HepG2 (cell line): ENCODE data around the gene PAM16. TPM values are rescaled to one million over a fixed set of nuclear protein-coding genes. Genes with fewer than 3 reads are reported as not detected.

Experiments used
- ATF7 ChIP-seq, 2 experiments: fragments of 450-650 bp in 1 of 2; sonication (generic) in 1 of 2; formaldehyde crosslinking in 1 of 2; IDR thresholded peaks; 2 replicates each; pipeline versions ENCODE4 v1.4.0 to v1.6.1; 2016 to 2020; ENCODE audit warnings: antibody characterized with exemption in 1 of 2, mild to moderate bottlenecking in 1 of 2, missing genetic modification reagents in 1 of 2
- CBX1 ChIP-seq: IDR thresholded peaks from one replicate; pipeline ENCODE4 v1.6.1; 2016; ENCODE audit warnings: antibody characterized with exemption, low read depth
- ERF ChIP-seq: IDR thresholded peaks from 2 replicates; pipeline ENCODE4 v1.6.1; 2018; ENCODE audit warnings: missing biosample characterization, missing genetic modification reagents
- ETS1 ChIP-seq: sonication (generic); formaldehyde crosslinking; IDR thresholded peaks from 2 replicates; pipeline ENCODE4 v1.4.0; 2020; ENCODE audit warnings: missing genetic modification reagents
- FOXO4 ChIP-seq: sonication (generic); formaldehyde crosslinking; conservative IDR thresholded peaks from 2 replicates; pipeline ENCODE4 v1.8.1; 2023; ENCODE audit warnings: missing genetic modification reagents
- NCOA2 ChIP-seq: sonication (generic); formaldehyde crosslinking; IDR thresholded peaks from 2 replicates; pipeline ENCODE4 v1.8.0; 2022; ENCODE audit warnings: inconsistent platforms
- NFYC ChIP-seq: IDR thresholded peaks from 2 replicates; pipeline ENCODE4 v1.6.1; 2016; ENCODE audit warnings: missing genetic modification reagents, missing compliant biosample characterization
- POGZ ChIP-seq: sonication (generic); formaldehyde crosslinking; IDR thresholded peaks from 2 replicates; pipeline ENCODE4 v1.4.0; 2020; ENCODE audit warnings: mild to moderate bottlenecking, missing genetic modification reagents
- POLR2A ChIP-seq, 2 experiments: IDR thresholded peaks; 2 replicates each; pipeline ENCODE4 v1.6.1; 2011; ENCODE audit warnings: low read depth in 2 of 2, low read length in 2 of 2, mild to moderate bottlenecking in 1 of 2, moderate library complexity in 1 of 2; ENCODE audit not compliant: insufficient read depth in 1 of 2
- REST ChIP-seq, 2 experiments: IDR thresholded peaks; 2 replicates each; pipeline ENCODE4 v1.6.1; 2011 to 2012; ENCODE audit warnings: low read length in 2 of 2, borderline replicate concordance in 1 of 2, low read depth in 1 of 2, mild to moderate bottlenecking in 1 of 2, moderate library complexity in 1 of 2
- ZSCAN29 ChIP-seq: sonication (generic); formaldehyde crosslinking; conservative IDR thresholded peaks from 2 replicates; pipeline ENCODE4 v1.4.0; 2020; ENCODE audit warnings: mild to moderate bottlenecking, missing genetic modification reagents
- polyA plus RNA-seq, 8 experiments: library from polyadenylated mRNA; depleted of rRNA in 3 of 8; stranded (reverse) in 7 of 8; unstranded in 1 of 8; fragments of >200 nt; fragmentation: Illumina TruSeq in 4 of 8; extraction: Trizol in 4 of 8; gene quantifications; 2 replicates each; pipeline versions ENCODE4 v1.2.1 to v1.2.3, GENCODE V29; 2011 to 2016; ENCODE audit warnings: low read depth in 4 of 8, missing spikeins in 1 of 8, mixed read lengths in 1 of 8; ENCODE audit not compliant: insufficient read depth in 1 of 8
- total RNA-seq, 5 experiments: library from RNA; depleted of rRNA; stranded (reverse); fragments of >200 nt; fragmentation: Illumina TruSeq; extraction: Trizol; gene quantifications; 2 replicates each; pipeline ENCODE4 v1.2.3, GENCODE V29; 2016; ENCODE audit warnings: low read depth in 1 of 5
- TF ChIP-seq, protein P1 (sequence below): sonication (generic); formaldehyde crosslinking; IDR thresholded peaks from 2 replicates; pipeline ENCODE4 v1.4.0; 2020; ENCODE audit warnings: mild to moderate bottlenecking, missing genetic modification reagents
- TF ChIP-seq, protein P2 (sequence below): sonication (generic); formaldehyde crosslinking; IDR thresholded peaks from 2 replicates; pipeline ENCODE4 v1.8.0; 2022; ENCODE audit warnings: low read depth, missing genetic modification reagents
- TF ChIP-seq, protein P3 (sequence below): sonication (generic); formaldehyde crosslinking; IDR thresholded peaks from 2 replicates; pipeline ENCODE4 v1.5.1; 2020; ENCODE audit warnings: mild to moderate bottlenecking, missing genetic modification reagents, moderate library complexity
- TF ChIP-seq, protein P4 (sequence below): sonication (generic); formaldehyde crosslinking; IDR thresholded peaks from 2 replicates; pipeline ENCODE4 v1.9.0; 2022; ENCODE audit warnings: low read depth, missing genetic modification reagents

PAM16 gene
- total and polyA plus RNA-seq, 2 of the 13 experiments (the other 11 are each of a cell fraction or from before 2014, with no cell fraction given) = 51.5 to 51.8 TPM

GRCh38 chr16:4367393-4367856 lies 16.3 kb upstream of the PAM16 start (continued):
- no peak for TF ChIP-seq FOXO4 (CRISPR knock-in tag)
- peak; percentile 77 for TF ChIP-seq NCOA2 (CRISPR knock-in tag)
- TF ChIP-seq, protein P1, sequence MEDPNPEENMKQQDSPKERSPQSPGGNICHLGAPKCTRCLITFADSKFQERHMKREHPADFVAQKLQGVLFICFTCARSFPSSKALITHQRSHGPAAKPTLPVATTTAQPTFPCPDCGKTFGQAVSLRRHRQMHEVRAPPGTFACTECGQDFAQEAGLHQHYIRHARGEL = peak; percentile 61; the same call in 1 of the 2 replicates
- TF ChIP-seq, protein P2, sequence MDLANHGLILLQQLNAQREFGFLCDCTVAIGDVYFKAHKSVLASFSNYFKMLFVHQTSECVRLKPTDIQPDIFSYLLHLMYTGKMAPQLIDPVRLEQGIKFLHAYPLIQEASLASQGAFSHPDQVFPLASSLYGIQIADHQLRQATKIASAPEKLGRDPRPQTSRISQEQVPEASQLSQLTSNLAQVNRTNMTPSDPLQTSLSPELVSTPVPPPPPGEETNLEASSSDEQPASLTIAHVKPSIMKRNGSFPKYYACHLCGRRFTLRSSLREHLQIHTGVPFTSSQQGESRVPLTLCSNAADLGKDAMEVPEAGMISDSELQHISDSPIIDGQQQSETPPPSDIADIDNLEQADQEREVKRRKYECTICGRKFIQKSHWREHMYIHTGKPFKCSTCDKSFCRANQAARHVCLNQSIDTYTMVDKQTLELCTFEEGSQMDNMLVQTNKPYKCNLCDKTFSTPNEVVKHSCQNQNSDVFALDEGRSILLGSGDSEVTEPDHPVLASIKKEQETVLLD (CRISPR knock-in tag) = no peak
- TF ChIP-seq, protein P3, sequence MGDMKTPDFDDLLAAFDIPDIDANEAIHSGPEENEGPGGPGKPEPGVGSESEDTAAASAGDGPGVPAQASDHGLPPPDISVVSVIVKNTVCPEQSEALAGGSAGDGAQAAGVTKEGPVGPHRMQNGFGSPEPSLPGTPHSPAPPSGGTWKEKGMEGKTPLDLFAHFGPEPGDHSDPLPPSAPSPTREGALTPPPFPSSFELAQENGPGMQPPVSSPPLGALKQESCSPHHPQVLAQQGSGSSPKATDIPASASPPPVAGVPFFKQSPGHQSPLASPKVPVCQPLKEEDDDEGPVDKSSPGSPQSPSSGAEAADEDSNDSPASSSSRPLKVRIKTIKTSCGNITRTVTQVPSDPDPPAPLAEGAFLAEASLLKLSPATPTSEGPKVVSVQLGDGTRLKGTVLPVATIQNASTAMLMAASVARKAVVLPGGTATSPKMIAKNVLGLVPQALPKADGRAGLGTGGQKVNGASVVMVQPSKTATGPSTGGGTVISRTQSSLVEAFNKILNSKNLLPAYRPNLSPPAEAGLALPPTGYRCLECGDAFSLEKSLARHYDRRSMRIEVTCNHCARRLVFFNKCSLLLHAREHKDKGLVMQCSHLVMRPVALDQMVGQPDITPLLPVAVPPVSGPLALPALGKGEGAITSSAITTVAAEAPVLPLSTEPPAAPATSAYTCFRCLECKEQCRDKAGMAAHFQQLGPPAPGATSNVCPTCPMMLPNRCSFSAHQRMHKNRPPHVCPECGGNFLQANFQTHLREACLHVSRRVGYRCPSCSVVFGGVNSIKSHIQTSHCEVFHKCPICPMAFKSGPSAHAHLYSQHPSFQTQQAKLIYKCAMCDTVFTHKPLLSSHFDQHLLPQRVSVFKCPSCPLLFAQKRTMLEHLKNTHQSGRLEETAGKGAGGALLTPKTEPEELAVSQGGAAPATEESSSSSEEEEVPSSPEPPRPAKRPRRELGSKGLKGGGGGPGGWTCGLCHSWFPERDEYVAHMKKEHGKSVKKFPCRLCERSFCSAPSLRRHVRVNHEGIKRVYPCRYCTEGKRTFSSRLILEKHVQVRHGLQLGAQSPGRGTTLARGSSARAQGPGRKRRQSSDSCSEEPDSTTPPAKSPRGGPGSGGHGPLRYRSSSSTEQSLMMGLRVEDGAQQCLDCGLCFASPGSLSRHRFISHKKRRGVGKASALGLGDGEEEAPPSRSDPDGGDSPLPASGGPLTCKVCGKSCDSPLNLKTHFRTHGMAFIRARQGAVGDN = peak; percentile 75
- TF ChIP-seq REST (IDR thresholded peaks at IDR 0.05; ENCODE audit: borderline replicate concordance in 1 of 2, low read depth in 1 of 2, low read length in 2 of 2) = no peak
- no peak for TF ChIP-seq NFYC
- TF ChIP-seq ETS1 (CRISPR knock-in tag) = no peak
- TF ChIP-seq POGZ (CRISPR knock-in tag) = peak; percentile 84
- TF ChIP-seq ZSCAN29 (CRISPR knock-in tag) = peak; percentile 55; the same call in 1 of the 2 replicates
- TF ChIP-seq, protein P4, sequence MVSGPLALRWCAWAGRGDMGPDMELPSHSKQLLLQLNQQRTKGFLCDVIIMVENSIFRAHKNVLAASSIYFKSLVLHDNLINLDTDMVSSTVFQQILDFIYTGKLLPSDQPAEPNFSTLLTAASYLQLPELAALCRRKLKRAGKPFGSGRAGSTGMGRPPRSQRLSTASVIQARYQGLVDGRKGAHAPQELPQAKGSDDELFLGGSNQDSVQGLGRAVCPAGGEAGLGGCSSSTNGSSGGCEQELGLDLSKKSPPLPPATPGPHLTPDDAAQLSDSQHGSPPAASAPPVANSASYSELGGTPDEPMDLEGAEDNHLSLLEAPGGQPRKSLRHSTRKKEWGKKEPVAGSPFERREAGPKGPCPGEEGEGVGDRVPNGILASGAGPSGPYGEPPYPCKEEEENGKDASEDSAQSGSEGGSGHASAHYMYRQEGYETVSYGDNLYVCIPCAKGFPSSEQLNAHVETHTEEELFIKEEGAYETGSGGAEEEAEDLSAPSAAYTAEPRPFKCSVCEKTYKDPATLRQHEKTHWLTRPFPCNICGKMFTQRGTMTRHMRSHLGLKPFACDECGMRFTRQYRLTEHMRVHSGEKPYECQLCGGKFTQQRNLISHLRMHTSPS (CRISPR knock-in tag) = peak; percentile 17; the same call in 1 of the 2 replicates
- TF ChIP-seq POLR2A (IDR thresholded peaks at IDR 0.05; ENCODE audit: insufficient read depth in 1 of 2, low read depth in 2 of 2, low read length in 2 of 2) = no peak
- TF ChIP-seq CBX1 = no peak
- TF ChIP-seq ATF7 (IDR thresholded peaks at IDR 0.05) = no peak
- TF ChIP-seq ATF7 (CRISPR knock-in tag; IDR thresholded peaks at IDR 0.05) = peak; percentile 79; the same call in 1 of the 2 replicates
- no peak for TF ChIP-seq ERF
